Subcutaneous abdominal adipose tissue (tissue), 5 donors: ENCODE data around the gene EFCAB10.

ENCODE experiments used
- H3K27ac ChIP-seq: one replicate; pipeline ENCODE4 v1.7.0; 2013; ENCODE audit warnings: low read depth, mild to moderate bottlenecking, inconsistent platforms, low read length, moderate library complexity
- H3K27me3 ChIP-seq, 5 donors: one replicate each; pipeline ENCODE4 v1.7.0; 2013; ENCODE audit warnings: low read length in 5 of 5, inconsistent platforms in 1 of 5; ENCODE audit not compliant: control insufficient read depth in 5 of 5, insufficient read depth in 4 of 5
- H3K36me3 ChIP-seq, 5 donors: one replicate each; pipeline ENCODE4 v1.7.0; 2013; ENCODE audit warnings: low read length in 5 of 5; ENCODE audit not compliant: control insufficient read depth in 5 of 5, insufficient read depth in 5 of 5
- H3K4me1 ChIP-seq, 5 donors: one replicate each; pipeline ENCODE4 v1.7.0; 2013; ENCODE audit warnings: low read length in 5 of 5, mild to moderate bottlenecking in 3 of 5, moderate library complexity in 1 of 5; ENCODE audit not compliant: control insufficient read depth in 5 of 5, insufficient read depth in 5 of 5
- H3K4me3 ChIP-seq, 5 donors: one replicate each; pipeline ENCODE4 v1.7.0; 2013; ENCODE audit warnings: low read length in 5 of 5, low read depth in 1 of 5
- H3K9ac ChIP-seq, 5 donors: one replicate each; pipeline ENCODE4 v1.7.0; 2013; ENCODE audit warnings: low read length in 5 of 5, mild to moderate bottlenecking in 4 of 5, moderate library complexity in 3 of 5
- H3K9me3 ChIP-seq, 5 donors: one replicate each; pipeline ENCODE4 v1.7.0; 2013; ENCODE audit warnings: low read length in 5 of 5; ENCODE audit not compliant: control insufficient read depth in 5 of 5
- donor health status: healthy.
- donor health status: healthy.
- donor health status: healthy.
- donor health status: healthy.
- donor health status: healthy.

EFCAB10 gene

DNA sequence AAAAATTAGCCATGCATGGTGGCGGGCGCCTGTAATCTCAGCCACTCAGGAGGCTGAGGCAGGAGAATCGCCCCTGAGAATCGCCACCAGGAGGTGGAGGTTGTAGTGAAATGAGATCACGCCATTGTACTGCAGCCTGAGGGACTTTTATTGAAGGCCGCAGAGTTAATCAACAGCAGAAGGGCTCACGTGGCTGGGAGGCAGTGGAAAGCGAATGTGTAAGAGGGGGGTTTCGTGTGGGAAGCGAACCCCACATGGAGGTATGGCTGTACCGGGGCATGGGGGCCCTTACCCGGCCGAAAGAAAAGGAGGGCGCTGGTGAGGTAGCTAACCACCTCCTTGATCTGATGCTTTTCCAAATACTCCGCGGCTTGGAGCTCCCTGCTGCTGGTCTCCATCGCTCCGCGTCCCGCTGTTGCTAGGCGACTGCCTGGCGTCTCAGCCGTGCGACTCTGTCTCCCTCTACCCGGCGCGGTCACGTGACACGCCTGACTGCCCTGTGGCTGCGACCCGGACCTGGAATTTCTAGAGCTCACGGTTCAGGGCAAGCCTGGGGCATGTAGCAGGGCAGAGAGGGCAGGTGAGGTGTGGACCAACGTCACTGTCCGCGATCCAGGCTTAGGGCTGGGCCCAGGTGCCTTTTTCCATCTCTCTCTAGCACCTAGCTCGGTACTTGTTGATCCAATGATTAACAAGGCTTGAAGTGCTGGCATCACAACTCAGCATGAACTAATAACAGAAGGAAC, at the start of gene EFCAB10:
Gene EFCAB10, minus strand, starts transcription at position 428 of the 746 bp plus-strand sequence. Its CDS starts 30 bp downstream, at position 398.
- no peaks in the 10 kb centered on the region for H3K9me3 ChIP-seq
- peak within 1 kb of the TSS in 1 of 5 donors; percentile 54 for H3K9ac ChIP-seq
- H3K27ac ChIP-seq: no peak within 1 kb of the TSS

GRCh38 chr7:105625986-105626385, 44.7 kb upstream of the EFCAB10 start:
- Histone ChIP-seq H3K27me3 (no peaks in the 10 kb centered on the region), H3K36me3 (peaks cover 17 to 50% (median 24%) of the 10 kb centered on the region in 5 donors), H3K4me1 (peaks cover 0 to 8% (median 5%) of the 10 kb centered on the region in 5 donors), H3K27ac (no peak overlapping the region), H3K9me3 (peaks cover 0 to 11% (median 0%) of the 10 kb centered on the region in 5 donors), H3K4me3 (no peak overlapping the region), H3K9ac (no peak overlapping the region)

More for the DNA sequence above, at the start of gene EFCAB10:
- peak within 1 kb of the TSS; percentile 46 to 62 (median 50) for H3K4me3 ChIP-seq
- H3K27me3 ChIP-seq: peaks cover 0 to 6% (median 2%) of the 10 kb centered on the region in 5 donors
- peaks cover 0 to 9% (median 7%) of the 10 kb centered on the region in 5 donors for H3K4me1 ChIP-seq
- no peaks in the 10 kb centered on the region for H3K36me3 ChIP-seq

DNA sequence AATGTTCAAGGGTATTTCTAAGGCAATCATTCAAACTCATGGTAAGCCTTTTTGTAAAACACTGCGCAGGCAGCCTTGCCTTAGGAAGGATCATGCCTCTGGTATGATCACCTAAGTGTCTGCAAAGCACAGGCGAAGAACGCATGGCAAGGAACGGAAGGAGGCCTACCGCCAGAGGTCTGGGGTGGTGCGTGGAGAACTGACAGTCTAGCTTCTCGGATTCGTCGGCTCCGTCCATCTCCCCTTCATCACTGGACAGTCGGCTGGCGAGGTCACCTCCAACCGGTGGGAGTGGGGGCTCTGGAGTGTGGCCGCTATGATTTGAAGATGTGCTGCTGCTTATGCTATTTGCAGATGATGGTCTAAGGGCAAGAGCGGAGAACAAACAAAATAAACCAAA, 42.6 kb upstream of the EFCAB10 start:
- Histone ChIP-seq H3K4me3 (no peak overlapping the region), H3K27me3 (no peaks in the 10 kb centered on the region), H3K4me1 (peaks cover 0 to 8% (median 5%) of the 10 kb centered on the region in 5 donors), H3K9ac (no peak overlapping the region), H3K27ac (no peak overlapping the region), H3K36me3 (peaks cover 17 to 56% (median 23%) of the 10 kb centered on the region in 5 donors), H3K9me3 (peaks cover 0 to 11% (median 0%) of the 10 kb centered on the region in 5 donors)

DNA sequence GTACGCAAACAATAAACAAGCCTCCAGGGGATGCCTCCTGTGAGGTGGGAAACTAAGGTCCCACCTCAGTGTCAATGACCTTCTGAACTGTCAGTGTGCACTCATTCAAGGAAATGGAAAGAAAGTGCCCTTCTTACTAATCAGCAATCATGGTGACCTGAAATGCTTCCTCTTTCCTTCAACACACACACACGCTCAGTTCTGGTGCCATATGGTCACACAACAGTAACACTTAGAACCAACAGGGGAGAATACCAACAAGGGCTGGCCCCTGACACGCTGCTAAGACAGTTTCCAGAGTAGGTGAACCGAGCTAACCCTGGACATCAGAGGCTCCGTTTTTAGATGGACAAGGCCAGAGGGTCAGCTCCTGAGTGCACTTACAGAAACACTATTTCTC, 42.1 kb upstream of the EFCAB10 start:
- no peak overlapping the region for H3K4me3 ChIP-seq
- H3K9ac ChIP-seq: no peak overlapping the region
- H3K4me1 ChIP-seq: peaks cover 0 to 8% (median 5%) of the 10 kb centered on the region in 5 donors
- peaks cover 0 to 11% (median 0%) of the 10 kb centered on the region in 5 donors for H3K9me3 ChIP-seq
- H3K27ac ChIP-seq: no peak overlapping the region
- H3K36me3 ChIP-seq: peaks cover 17 to 60% (median 25%) of the 10 kb centered on the region in 5 donors
- H3K27me3 ChIP-seq: no peaks in the 10 kb centered on the region

GRCh38 chr7:105622106-105622731, 40.9 kb upstream of the EFCAB10 start:
- Histone ChIP-seq H3K27ac (no peak overlapping the region), H3K27me3 (no peaks in the 10 kb centered on the region), H3K4me3 (no peak overlapping the region), H3K4me1 (peaks cover 0 to 8% (median 5%) of the 10 kb centered on the region in 5 donors), H3K9ac (no peak overlapping the region), H3K36me3 (peaks cover 17 to 72% (median 36%) of the 10 kb centered on the region in 5 donors), H3K9me3 (peaks cover 0 to 11% (median 0%) of the 10 kb centered on the region in 5 donors)

DNA sequence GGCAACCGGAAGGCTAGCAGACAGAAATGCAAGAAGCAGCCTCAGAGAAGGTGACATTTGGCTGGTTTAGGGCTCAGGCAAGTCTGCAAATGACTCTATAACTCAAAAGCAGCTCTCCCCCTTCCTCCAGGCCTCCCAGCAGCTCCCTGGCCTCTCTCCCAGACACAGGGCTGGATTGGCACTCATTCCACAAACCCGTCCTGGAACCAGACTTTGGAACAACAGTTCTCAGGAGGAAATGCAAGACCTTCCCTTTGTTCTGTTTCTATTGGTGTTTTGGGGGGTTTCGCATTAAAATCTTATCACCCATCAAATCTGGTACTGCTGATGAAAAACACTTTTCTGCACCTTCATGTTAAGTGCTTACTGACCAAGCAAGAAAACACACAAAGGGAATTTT, 40.3 kb upstream of the EFCAB10 start:
- Histone ChIP-seq H3K27ac (no peak overlapping the region), H3K4me3 (no peak overlapping the region), H3K27me3 (no peaks in the 10 kb centered on the region), H3K9me3 (peaks cover 0 to 10% (median 0%) of the 10 kb centered on the region in 5 donors), H3K9ac (no peak overlapping the region), H3K4me1 (peaks cover 0 to 8% (median 5%) of the 10 kb centered on the region in 5 donors), H3K36me3 (peaks cover 14 to 76% (median 38%) of the 10 kb centered on the region in 5 donors)

DNA sequence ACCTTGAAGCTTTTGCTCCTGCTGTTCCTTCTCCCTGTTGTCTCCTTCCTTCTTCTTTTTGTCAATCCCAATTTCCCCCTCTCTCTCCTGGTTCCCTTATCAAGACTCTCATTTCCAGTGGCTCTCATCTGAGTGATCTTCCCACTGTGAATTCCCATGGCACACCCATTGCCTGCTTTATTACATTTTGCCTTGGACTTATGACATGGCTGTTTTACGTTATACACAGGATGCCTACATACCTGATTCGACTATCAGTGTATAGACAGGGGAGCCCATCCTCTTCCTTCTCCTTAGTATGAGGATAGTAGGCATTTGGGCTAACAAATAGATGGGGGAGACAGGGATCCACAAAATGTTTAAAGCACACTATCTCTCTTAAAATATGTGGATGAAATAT, 39.9 kb upstream of the EFCAB10 start:
- no peak overlapping the region for H3K4me3 ChIP-seq
- H3K36me3 ChIP-seq: peaks cover 9 to 77% (median 38%) of the 10 kb centered on the region in 5 donors
- no peaks in the 10 kb centered on the region for H3K27me3 ChIP-seq
- peaks cover 0 to 8% (median 5%) of the 10 kb centered on the region in 5 donors for H3K4me1 ChIP-seq
- H3K9me3 ChIP-seq: peaks cover 0 to 6% (median 0%) of the 10 kb centered on the region in 5 donors
- H3K27ac ChIP-seq: no peak overlapping the region
- no peak overlapping the region for H3K9ac ChIP-seq

GRCh38 chr7:105619590-105619989, 38.3 kb upstream of the EFCAB10 start:
- no peaks in the 10 kb centered on the region for H3K9me3 ChIP-seq
- peaks cover 3 to 81% (median 52%) of the 10 kb centered on the region in 5 donors for H3K36me3 ChIP-seq

GRCh38 chr7:105618016-105618296, 36.7 kb upstream of the EFCAB10 start:
- Histone ChIP-seq H3K9me3 (no peaks in the 10 kb centered on the region), H3K36me3 (peaks cover 3 to 84% (median 55%) of the 10 kb centered on the region in 5 donors), H3K4me1 (peaks cover 0 to 8% (median 5%) of the 10 kb centered on the region in 5 donors), H3K4me3 (no peak overlapping the region), H3K27ac (no peak overlapping the region), H3K27me3 (no peaks in the 10 kb centered on the region), H3K9ac (no peak overlapping the region)

More at GRCh38 chr7:105619590-105619989, 38.3 kb upstream of the EFCAB10 start:
- no peak overlapping the region for H3K27ac ChIP-seq
- no peak overlapping the region for H3K4me3 ChIP-seq
- H3K4me1 ChIP-seq: peaks cover 0 to 8% (median 5%) of the 10 kb centered on the region in 5 donors
- H3K9ac ChIP-seq: no peak overlapping the region
- H3K27me3 ChIP-seq: no peaks in the 10 kb centered on the region
